ENCODE data around the gene EYA3. TPM values are rescaled to one million over a fixed set of nuclear protein-coding genes. Genes with fewer than 3 reads are reported as not detected.

Gene EYA3, protein sequence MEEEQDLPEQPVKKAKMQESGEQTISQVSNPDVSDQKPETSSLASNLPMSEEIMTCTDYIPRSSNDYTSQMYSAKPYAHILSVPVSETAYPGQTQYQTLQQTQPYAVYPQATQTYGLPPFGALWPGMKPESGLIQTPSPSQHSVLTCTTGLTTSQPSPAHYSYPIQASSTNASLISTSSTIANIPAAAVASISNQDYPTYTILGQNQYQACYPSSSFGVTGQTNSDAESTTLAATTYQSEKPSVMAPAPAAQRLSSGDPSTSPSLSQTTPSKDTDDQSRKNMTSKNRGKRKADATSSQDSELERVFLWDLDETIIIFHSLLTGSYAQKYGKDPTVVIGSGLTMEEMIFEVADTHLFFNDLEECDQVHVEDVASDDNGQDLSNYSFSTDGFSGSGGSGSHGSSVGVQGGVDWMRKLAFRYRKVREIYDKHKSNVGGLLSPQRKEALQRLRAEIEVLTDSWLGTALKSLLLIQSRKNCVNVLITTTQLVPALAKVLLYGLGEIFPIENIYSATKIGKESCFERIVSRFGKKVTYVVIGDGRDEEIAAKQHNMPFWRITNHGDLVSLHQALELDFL
- total RNA-seq (2012; rRNA removed), result 14.4 and 17.6 TPM in 2 replicates
- polyA plus RNA-seq (2012; rRNA removed), result 7.9 and 9.1 TPM in 2 replicates
- 2.1 and 2.5 TPM in 2 replicates for polyA plus RNA-seq (2012; cell fraction: cytosol; rRNA removed)
- polyA plus RNA-seq (2012; cell fraction: nucleus; rRNA removed; ENCODE audit: low replicate concordance), result 4.8 and 20.3 TPM in 2 replicates
- Bru-seq, nascent RNA, result percentile 80 among the genes with signal in this experiment
- BruChase-seq, experiment 1, labeled RNA remaining after a 6-hour chase, result percentile 83 among the genes with signal in this experiment
- percentile 75 among the genes with signal in this experiment for BruChase-seq, experiment 2, labeled RNA remaining after a 2-hour chase
- long read RNA-seq, full-length matches to known transcripts, result 3 of 16 reads
- long read RNA-seq, partial matches to known transcripts, result 5 of 16 reads
- long read RNA-seq, other reads (novel, unspliced or antisense), result 8 of 16 reads

DNA sequence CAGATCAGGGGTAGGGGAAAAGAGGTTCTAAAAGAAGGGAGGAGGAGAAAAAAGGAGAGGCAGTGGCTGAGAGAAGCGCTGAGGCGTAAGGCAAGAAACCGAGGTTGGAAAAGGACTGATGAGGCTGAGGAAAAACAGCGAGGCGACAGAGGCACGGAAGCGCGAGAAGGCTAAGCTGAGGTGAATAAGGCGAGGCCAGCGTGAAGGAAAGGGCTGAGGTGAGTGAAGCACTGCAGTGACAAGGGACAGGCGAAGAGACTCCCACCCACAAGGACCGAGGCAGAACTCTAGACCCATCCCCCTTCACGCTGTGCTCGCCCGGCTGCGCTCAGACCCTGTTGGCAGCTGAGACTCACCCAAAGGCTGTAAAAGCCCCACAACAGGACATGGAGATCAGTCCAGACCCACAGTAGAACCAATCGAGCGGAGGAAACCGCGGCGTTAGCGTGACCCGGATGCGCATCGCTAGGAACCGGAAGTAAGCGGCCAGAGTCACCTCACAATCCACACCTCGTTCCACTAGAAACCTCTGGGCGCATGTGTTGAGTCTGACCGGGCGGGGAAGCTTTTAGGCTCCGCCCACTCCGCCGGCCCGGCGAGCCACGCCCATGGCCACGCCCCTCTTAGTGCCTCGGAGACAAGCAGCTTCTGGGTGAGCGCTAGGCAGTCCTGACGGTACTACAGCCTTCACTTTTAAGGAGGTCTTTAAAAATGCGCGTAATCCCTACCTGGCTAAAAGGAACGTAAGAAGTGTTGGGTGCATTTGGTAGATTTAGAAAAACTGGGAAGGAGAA, at the start of gene EYA3:
Gene EYA3 (minus strand): TSS at position 443 of the 794 bp plus-strand sequence. CDS start 30,584 bp downstream, outside the sequence.
- no peak within 1 kb of the TSS for H2BK20ac ChIP-seq (ENCODE audit: low read depth, low read length)
- peak within 1 kb of the TSS; percentile 76 for H3K4me3 ChIP-seq (ENCODE audit: insufficient read depth, low read depth, low read length)
- H2AK5ac ChIP-seq (ENCODE audit: low read depth, low read length), result peak within 1 kb of the TSS; percentile 94
- peak within 1 kb of the TSS; percentile 18; the same call in 1 of the 3 replicates for H2BK15ac ChIP-seq (ENCODE audit: low read depth, low read length)
- peaks cover 6% of the 10 kb centered on the region; the same call in 1 of the 2 replicates for H4K20me1 ChIP-seq (ENCODE audit: insufficient read depth, low read length)
- peak within 1 kb of the TSS; percentile 98 for H3K14ac ChIP-seq (replicated peaks; ENCODE audit: low read depth, low read length)
- peak within 1 kb of the TSS; percentile 88 for H3K9ac ChIP-seq (ENCODE audit: low read depth, low read length)
- H3K36me3 ChIP-seq (ENCODE audit: control insufficient read depth, insufficient read depth, low read length), result no peaks in the 10 kb centered on the region
- DNase-seq, result peak; percentile 98
- ChIA-PET POLR2A (ENCODE audit: unreplicated experiment) (interaction anchor here (0.5 to 1.0 kb wide), 3 partner anchors 10 to 124 kb away, joined by 3 to 5 read pairs (median 3); no protein-coding TSS in a partner anchor), CTCF (interaction anchor here (0.5 to 3.0 kb wide), 6 partner anchors 9 to 121 kb away, joined by 3 to 26 read pairs (median 3); no protein-coding TSS in a partner anchor)
- H2BK120ac ChIP-seq (ENCODE audit: low read depth, low read length), result peak within 1 kb of the TSS; percentile 32; the same call in 1 of the 2 replicates
- intact Hi-C loops (cut with micrococcal nuclease) (loop anchor here (5.0 kb wide), 1 partner anchor 231 kb away; no protein-coding TSS in a partner anchor), dilution Hi-C loops (cut with HindIII; ENCODE audit: low sequenced_read_pairs, unreplicated experiment) (no loop called here), in situ Hi-C loops (cut with MboI; ENCODE audit: low sequenced_read_pairs) (no loop called here)
- H2AK9ac ChIP-seq (replicated peaks; ENCODE audit: low read depth, low read length, poor library complexity), result peak within 1 kb of the TSS; percentile 84
- H3K79me1 ChIP-seq (ENCODE audit: low read depth in 1 of 2, low read length in 2 of 2), result peaks cover 3 to 29% of the 10 kb centered on the region in 2 experiments; a peak in 3 of 4 replicates
- peak within 1 kb of the TSS; percentile 82 for H4K91ac ChIP-seq (ENCODE audit: insufficient read depth, low read depth, low read length)
- peak within 1 kb of the TSS; percentile 96 for H2AFZ ChIP-seq (replicated peaks; ENCODE audit: low read length, poor library complexity)
- H4K5ac ChIP-seq (ENCODE audit: low read depth, low read length), result peak within 1 kb of the TSS; percentile 76
- peak within 1 kb of the TSS; percentile 92 for H3K56ac ChIP-seq (ENCODE audit: extremely low read depth, insufficient read depth, low read length)
- no peaks in the 10 kb centered on the region; the same call in 1 of the 2 replicates for H3K4me1 ChIP-seq (ENCODE audit: control insufficient read depth, insufficient read depth, low read length)
- peak within 1 kb of the TSS; percentile 79 for H3K27ac ChIP-seq (ENCODE audit: insufficient read depth, low read length)
- peak; percentile 78; the same call in 1 of the 2 replicates for TF ChIP-seq MXI1 (IDR thresholded peaks at IDR 0.05; ENCODE audit: borderline replicate concordance, low read depth, low read length)
- TF ChIP-seq, protein P1, sequence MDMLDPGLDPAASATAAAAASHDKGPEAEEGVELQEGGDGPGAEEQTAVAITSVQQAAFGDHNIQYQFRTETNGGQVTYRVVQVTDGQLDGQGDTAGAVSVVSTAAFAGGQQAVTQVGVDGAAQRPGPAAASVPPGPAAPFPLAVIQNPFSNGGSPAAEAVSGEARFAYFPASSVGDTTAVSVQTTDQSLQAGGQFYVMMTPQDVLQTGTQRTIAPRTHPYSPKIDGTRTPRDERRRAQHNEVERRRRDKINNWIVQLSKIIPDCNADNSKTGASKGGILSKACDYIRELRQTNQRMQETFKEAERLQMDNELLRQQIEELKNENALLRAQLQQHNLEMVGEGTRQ (IDR thresholded peaks at IDR 0.05; ENCODE audit: low read depth, low read length), result peak; percentile 3; the same call in 1 of the 2 replicates
- TF ChIP-seq POLR2A (IDR thresholded peaks at IDR 0.05; ENCODE audit: low read depth, low read length), result peak; percentile 65
- TF ChIP-seq RAD21 (IDR thresholded peaks at IDR 0.05; ENCODE audit: low read length), result no peak
- 0% methylated on average over 9 of the region's 44 CpGs; no CpG with 5 or more reads in 1 of the 2 experiments for WGBS, 2 experiments (ENCODE audit: extremely low coverage in 2 of 2, insufficient read length in 1 of 2)
- peak within 1 kb of the TSS; percentile 81 for H3K4me2 ChIP-seq (ENCODE audit: low read depth, low read length)
- peak within 1 kb of the TSS; percentile 89 for H2BK5ac ChIP-seq (ENCODE audit: low read depth, low read length, poor library complexity, severe bottlenecking)
- peaks cover 6% of the 10 kb centered on the region; the same call in 1 of the 2 replicates for H3K9me1 ChIP-seq (ENCODE audit: insufficient read depth, low read length)
- peak; percentile 98 for ATAC-seq (ENCODE audit: low read depth)
- no peaks in the 10 kb centered on the region for H3K9me3 ChIP-seq (ENCODE audit: control insufficient read depth, insufficient read depth, low read length)
- H4K8ac ChIP-seq (ENCODE audit: low read depth in 2 of 2, low read length in 2 of 2), result peak within 1 kb of the TSS; percentile 67 to 97
- TSS peak; percentile 72 for BruUV-seq (replicated peaks)
- peak within 1 kb of the TSS; percentile 90 for H3K23ac ChIP-seq (ENCODE audit: low read depth, low read length)
- no peaks in the 10 kb centered on the region for H3K27me3 ChIP-seq (ENCODE audit: control insufficient read depth, insufficient read depth, low read length)
- H3K18ac ChIP-seq (ENCODE audit: low read depth, low read length), result peak within 1 kb of the TSS; percentile 55
- H3K4ac ChIP-seq (ENCODE audit: low read depth, low read length), result peak within 1 kb of the TSS; percentile 88

All from IMR-90 (cell line).